Breast epithelium (tissue), 4 donors: ENCODE results near the gene XRCC2. TPM values are rescaled to one million over a fixed set of nuclear protein-coding genes. Genes with fewer than 3 reads are reported as not detected.

ENCODE experiments used
- DNase-seq, 2 donors: peaks; one replicate each; pipeline ENCODE4 v3.0.0-alpha.2; 2019; ENCODE audit warnings: low spot score in 2 of 2
- H3K27ac ChIP-seq, 2 donors: fragments of 200-600 bp; sonication (generic) in 1 of 2; one replicate each; pipeline ENCODE4 v1.5.1; 2016 to 2019; ENCODE audit warnings: mild to moderate bottlenecking in 1 of 2
- H3K27me3 ChIP-seq, 2 donors: fragments of 200-600 bp; sonication (generic) in 1 of 2; one replicate each; pipeline versions ENCODE4 v1.5.1 to v1.6.0; 2017 to 2019; ENCODE audit warnings: control low read depth in 1 of 2, mild to moderate bottlenecking in 1 of 2
- H3K36me3 ChIP-seq: fragments of 200-600 bp; one replicate; pipeline ENCODE4 v1.5.1; 2019
- H3K4me1 ChIP-seq, 2 donors: fragments of 200-600 bp; sonication (generic); one replicate each; pipeline ENCODE4 v1.5.1; 2016 to 2019; ENCODE audit warnings: control low read depth in 1 of 2
- H3K4me3 ChIP-seq, 3 donors: fragments of 200-600 bp; sonication (generic); 1 replicate in 2 of 3; 2 replicates in 1 of 3; pipeline ENCODE4 v1.5.1; 2016 to 2019; ENCODE audit warnings: mild to moderate bottlenecking in 3 of 3, moderate library complexity in 2 of 3
- H3K9me3 ChIP-seq, 2 donors: fragments of 200-600 bp; sonication (generic) in 1 of 2; one replicate each; pipeline ENCODE4 v1.5.1; 2016 to 2019; ENCODE audit warnings: control low read depth in 1 of 2
- POLR2A ChIP-seq: fragments of 450-650 bp; IDR thresholded peaks from one replicate; pipeline ENCODE4 v1.6.1; 2016; ENCODE audit warnings: antibody characterized with exemption, mild to moderate bottlenecking, moderate library complexity
- POLR2AphosphoS5 ChIP-seq, 3 donors: sonication (generic); formaldehyde crosslinking; IDR thresholded peaks; one replicate each; pipeline ENCODE4 v1.6.1; 2017; ENCODE audit warnings: antibody characterized with exemption in 3 of 3
- intact Hi-C: fragments of 100-400 bp; cut with DNase I; formaldehyde crosslinking; loops from one replicate; pipeline ENCODE4 v1.15.1; 2023; ENCODE audit warnings: low total_unique reads
- total RNA-seq, 3 donors: library from RNA; depleted of rRNA; stranded (reverse); fragments of >200 nt; gene quantifications; one replicate each; pipeline ENCODE4 v1.1.0, GENCODE V29; 2016
- TF ChIP-seq, protein P1 (sequence below), 3 donors: fragments of 450-650 bp; IDR thresholded peaks; one replicate each; pipeline ENCODE4 v1.5.1; 2016 to 2017; ENCODE audit warnings: antibody characterized with exemption in 3 of 3, mild to moderate bottlenecking in 3 of 3, moderate library complexity in 3 of 3

The XRCC2 gene
- total RNA-seq, 3 donors from 2014 or later = 0.48 to 2.2 (median 0.98) TPM

DNA sequence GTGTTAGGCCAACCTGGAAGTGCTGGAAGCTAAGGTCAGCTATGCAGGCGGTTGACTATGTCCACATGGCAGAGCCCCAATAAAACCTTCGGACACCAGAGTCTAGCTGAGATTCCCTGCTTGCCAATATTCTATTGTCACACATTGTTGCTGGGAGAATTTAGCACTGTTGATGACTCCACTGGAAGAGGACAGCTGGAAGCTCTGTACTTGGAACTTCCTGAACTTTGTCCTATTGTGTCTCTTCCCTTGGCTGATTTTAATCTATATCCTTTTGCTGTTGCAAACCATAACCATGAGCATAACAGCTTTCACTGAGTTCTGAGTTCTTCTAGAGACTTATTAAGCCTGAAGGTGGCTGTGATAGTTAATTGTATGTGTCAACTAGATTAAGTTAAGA, 12.0 kb downstream of the XRCC2 start:
- no peak overlapping the region for H3K27ac ChIP-seq
- H3K36me3 ChIP-seq = no peaks in the 10 kb centered on the region
- H3K4me3 ChIP-seq = no peak overlapping the region
- TF ChIP-seq POLR2AphosphoS5 (IDR thresholded peaks at IDR 0.05) = no peak
- TF ChIP-seq POLR2A = no peak
- TF ChIP-seq, protein P1, sequence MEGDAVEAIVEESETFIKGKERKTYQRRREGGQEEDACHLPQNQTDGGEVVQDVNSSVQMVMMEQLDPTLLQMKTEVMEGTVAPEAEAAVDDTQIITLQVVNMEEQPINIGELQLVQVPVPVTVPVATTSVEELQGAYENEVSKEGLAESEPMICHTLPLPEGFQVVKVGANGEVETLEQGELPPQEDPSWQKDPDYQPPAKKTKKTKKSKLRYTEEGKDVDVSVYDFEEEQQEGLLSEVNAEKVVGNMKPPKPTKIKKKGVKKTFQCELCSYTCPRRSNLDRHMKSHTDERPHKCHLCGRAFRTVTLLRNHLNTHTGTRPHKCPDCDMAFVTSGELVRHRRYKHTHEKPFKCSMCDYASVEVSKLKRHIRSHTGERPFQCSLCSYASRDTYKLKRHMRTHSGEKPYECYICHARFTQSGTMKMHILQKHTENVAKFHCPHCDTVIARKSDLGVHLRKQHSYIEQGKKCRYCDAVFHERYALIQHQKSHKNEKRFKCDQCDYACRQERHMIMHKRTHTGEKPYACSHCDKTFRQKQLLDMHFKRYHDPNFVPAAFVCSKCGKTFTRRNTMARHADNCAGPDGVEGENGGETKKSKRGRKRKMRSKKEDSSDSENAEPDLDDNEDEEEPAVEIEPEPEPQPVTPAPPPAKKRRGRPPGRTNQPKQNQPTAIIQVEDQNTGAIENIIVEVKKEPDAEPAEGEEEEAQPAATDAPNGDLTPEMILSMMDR (IDR thresholded peaks at IDR 0.05) = no peak
- H3K4me1 ChIP-seq = no peaks in the 10 kb centered on the region
- no peaks in the 10 kb centered on the region for H3K27me3 ChIP-seq
- intact Hi-C loops = no loop called here
- DNase-seq = no peak
- H3K9me3 ChIP-seq = no peaks in the 10 kb centered on the region

DNA sequence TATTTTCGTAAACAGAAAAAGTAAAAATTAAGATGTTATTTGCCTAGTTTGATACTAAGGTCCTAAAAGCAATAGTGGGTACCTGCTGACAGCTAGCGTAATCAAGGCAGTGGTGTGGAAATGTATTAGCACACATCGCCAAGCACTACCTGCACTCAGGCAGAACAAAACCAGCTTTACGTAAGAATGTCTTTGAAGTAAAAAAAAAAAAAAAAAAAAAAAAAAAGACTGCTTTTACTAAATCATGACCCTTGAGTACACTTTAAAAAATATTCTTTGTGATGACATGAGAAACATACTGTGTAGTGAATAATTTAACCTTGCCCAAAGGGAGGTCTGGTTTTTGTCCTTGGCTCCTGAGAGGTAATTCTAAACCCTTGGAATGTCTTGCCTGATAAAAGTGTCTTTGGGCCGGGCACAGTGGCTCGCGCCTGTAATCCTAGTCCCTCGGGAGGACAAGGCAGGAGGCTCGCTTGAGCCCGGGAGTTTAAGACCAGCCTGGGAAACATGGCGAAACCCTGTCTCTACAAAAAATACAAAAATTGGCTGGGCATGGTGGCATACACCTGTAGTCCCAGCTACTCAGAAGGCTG, 12.7 kb downstream of the XRCC2 start:
- TF ChIP-seq POLR2AphosphoS5 (IDR thresholded peaks at IDR 0.05) (no peak), POLR2A (no peak)
- TF ChIP-seq, protein P1 (IDR thresholded peaks at IDR 0.05) = no peak

DNA sequence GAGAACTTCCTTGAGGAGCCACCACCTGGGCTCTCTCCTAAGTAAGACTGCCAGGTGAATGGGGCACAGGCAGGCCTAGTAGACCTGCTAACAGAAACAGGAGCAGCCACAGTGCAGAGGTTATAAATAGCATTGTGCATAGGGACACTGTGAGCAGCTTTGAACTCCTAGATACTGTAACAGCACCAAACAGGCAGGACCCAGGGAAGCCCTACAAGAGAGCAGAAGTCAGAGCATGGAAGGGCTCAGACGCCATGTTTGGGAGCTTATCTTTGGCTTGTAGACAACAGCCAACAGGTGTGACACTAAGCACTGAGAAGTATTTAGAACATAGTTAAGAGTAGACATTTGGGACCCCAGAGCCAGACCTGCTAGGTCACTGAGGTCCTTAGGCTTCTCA, 14.5 kb downstream of the XRCC2 start:
- no peak overlapping the region for H3K4me3 ChIP-seq
- TF ChIP-seq POLR2A = no peak
- TF ChIP-seq, protein P1 (IDR thresholded peaks at IDR 0.05) = no peak
- TF ChIP-seq POLR2AphosphoS5 (IDR thresholded peaks at IDR 0.05) = no peak
- no peaks in the 10 kb centered on the region for H3K9me3 ChIP-seq
- no peaks in the 10 kb centered on the region for H3K36me3 ChIP-seq
- no peaks in the 10 kb centered on the region for H3K4me1 ChIP-seq
- DNase-seq = no peak
- no peak overlapping the region for H3K27ac ChIP-seq
- H3K27me3 ChIP-seq = no peaks in the 10 kb centered on the region
- intact Hi-C loops = no loop called here

More for the DNA sequence above, 12.7 kb downstream of the XRCC2 start:
- no peak overlapping the region for H3K4me3 ChIP-seq
- no peaks in the 10 kb centered on the region for H3K4me1 ChIP-seq
- H3K27me3 ChIP-seq = no peaks in the 10 kb centered on the region
- H3K9me3 ChIP-seq = no peaks in the 10 kb centered on the region
- H3K27ac ChIP-seq = no peak overlapping the region
- DNase-seq = no peak
- H3K36me3 ChIP-seq = no peaks in the 10 kb centered on the region
- intact Hi-C loops = no loop called here

DNA sequence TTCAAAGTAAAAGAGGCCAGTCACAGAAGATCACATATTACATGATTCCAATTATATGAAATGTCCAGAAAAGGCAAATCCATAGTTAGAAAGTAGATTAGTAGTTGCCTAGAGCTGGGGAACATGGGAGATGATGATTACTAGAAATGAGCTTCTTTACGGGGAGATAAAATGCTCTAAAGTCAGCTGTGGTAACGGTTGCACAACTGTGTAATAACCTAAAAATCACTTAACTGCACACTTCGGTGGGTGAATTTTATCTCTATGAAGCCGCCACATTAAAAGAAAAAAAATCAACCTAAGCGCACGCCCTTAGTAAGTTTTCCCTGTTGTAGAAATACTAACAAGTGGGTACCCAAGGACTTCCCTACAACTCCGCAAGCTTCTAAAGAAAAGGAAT, 15.9 kb downstream of the XRCC2 start:
- intact Hi-C loops = no loop called here

DNA sequence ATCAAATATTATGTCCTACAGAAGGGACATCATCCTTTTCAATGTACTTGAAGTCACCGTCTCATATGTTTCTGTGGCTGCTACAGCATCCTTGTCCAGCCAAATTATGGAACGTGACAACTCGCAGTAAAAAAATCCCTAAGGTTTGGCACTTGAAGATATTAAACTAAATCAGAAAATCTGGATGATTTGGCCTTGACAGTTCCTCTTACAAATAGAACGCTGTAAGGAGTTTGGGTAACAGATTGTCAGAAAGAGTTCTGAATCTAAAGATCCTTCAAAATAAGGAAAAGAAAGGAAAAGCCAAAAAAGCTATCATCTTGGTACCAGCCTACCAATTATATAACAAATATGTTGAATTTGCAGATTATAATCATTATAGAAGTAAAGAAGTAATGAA, 21.0 kb downstream of the XRCC2 start:
- no peaks in the 10 kb centered on the region for H3K4me1 ChIP-seq
- no peak overlapping the region for H3K4me3 ChIP-seq
- no peak overlapping the region for H3K27ac ChIP-seq
- no peaks in the 10 kb centered on the region for H3K36me3 ChIP-seq
- intact Hi-C loops = no loop called here
- no peak for DNase-seq
- no peaks in the 10 kb centered on the region for H3K9me3 ChIP-seq
- H3K27me3 ChIP-seq = no peaks in the 10 kb centered on the region
- TF ChIP-seq POLR2A (no peak), POLR2AphosphoS5 (IDR thresholded peaks at IDR 0.05) (no peak)
- TF ChIP-seq, protein P1 (IDR thresholded peaks at IDR 0.05) = no peak

More for the DNA sequence above, 15.9 kb downstream of the XRCC2 start:
- no peak for DNase-seq
- Histone ChIP-seq H3K27me3 (no peaks in the 10 kb centered on the region), H3K4me3 (no peak overlapping the region), H3K27ac (no peak overlapping the region), H3K36me3 (no peaks in the 10 kb centered on the region), H3K4me1 (no peaks in the 10 kb centered on the region), H3K9me3 (no peaks in the 10 kb centered on the region)
- no peak for TF ChIP-seq POLR2AphosphoS5 (IDR thresholded peaks at IDR 0.05)
- no peak for TF ChIP-seq POLR2A
- TF ChIP-seq, protein P1 (IDR thresholded peaks at IDR 0.05) = no peak
